Body of pancreas (tissue), 4 donors: Measurements from ENCODE around the gene APCDD1L.

Source experiments
- POLR2A ChIP-seq, 3 donors: fragments of 450-650 bp; IDR thresholded peaks; one replicate each; pipeline ENCODE4 v1.6.1; 2016; ENCODE audit warnings: antibody characterized with exemption in 3 of 3, mild to moderate bottlenecking in 2 of 3
- TF ChIP-seq, protein P1 (sequence below), 7 experiments: fragments of 450-650 bp in 4 of 7; fragments of 200-600 bp in 3 of 7; sonication (generic) in 3 of 7; IDR thresholded peaks; one replicate each; pipeline ENCODE4 v1.5.1; 2016 to 2019; ENCODE audit warnings: antibody characterized with exemption in 7 of 7

GRCh38 chr20:58471193-58472164 lies 43.7 kb downstream of the APCDD1L start:
- TF ChIP-seq, protein P1, sequence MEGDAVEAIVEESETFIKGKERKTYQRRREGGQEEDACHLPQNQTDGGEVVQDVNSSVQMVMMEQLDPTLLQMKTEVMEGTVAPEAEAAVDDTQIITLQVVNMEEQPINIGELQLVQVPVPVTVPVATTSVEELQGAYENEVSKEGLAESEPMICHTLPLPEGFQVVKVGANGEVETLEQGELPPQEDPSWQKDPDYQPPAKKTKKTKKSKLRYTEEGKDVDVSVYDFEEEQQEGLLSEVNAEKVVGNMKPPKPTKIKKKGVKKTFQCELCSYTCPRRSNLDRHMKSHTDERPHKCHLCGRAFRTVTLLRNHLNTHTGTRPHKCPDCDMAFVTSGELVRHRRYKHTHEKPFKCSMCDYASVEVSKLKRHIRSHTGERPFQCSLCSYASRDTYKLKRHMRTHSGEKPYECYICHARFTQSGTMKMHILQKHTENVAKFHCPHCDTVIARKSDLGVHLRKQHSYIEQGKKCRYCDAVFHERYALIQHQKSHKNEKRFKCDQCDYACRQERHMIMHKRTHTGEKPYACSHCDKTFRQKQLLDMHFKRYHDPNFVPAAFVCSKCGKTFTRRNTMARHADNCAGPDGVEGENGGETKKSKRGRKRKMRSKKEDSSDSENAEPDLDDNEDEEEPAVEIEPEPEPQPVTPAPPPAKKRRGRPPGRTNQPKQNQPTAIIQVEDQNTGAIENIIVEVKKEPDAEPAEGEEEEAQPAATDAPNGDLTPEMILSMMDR (IDR thresholded peaks at IDR 0.05), result no peak
- TF ChIP-seq POLR2A (IDR thresholded peaks at IDR 0.05), result no peak
